ENCODE results near the gene KRTAP10-4.

KRTAP10-4 gene

GRCh38 chr21:44615911-44616590 lies 42.5 kb downstream of the KRTAP10-4 start:
- Histone ChIP-seq H3K4me1 (no peaks in the 10 kb centered on the region), H3K4me3 (ENCODE audit: low read depth, low read length) (no peak overlapping the region), H3K36me3 (no peaks in the 10 kb centered on the region), H3K27me3 (peaks cover 11% of the 10 kb centered on the region), H3K9me3 (no peaks in the 10 kb centered on the region)
- no peak for DNase-seq
- TF ChIP-seq CTCF (IDR thresholded peaks at IDR 0.05; ENCODE audit: low read depth, low read length): no peak

DNA sequence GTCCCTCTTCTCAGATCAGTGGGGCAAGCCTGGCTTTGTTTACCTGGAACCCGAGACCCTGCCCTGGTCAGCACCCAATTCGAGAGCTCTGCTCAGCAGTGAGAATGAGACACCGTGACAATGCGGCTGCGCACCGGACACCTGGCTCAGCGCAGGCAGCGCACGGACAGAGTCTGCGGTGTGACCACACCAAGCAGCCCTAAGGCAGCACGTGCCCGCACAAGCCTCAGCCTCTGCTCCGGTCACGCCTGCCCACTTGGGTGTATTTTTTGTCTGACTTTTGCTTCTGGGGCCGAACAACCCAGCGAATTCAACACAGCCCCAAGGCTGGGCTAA lies 43.0 kb downstream of the KRTAP10-4 start:
- Histone ChIP-seq H3K4me3 (ENCODE audit: low read depth, low read length) (no peak overlapping the region), H3K9me3 (no peaks in the 10 kb centered on the region), H3K27me3 (peaks cover 11% of the 10 kb centered on the region), H3K4me1 (no peaks in the 10 kb centered on the region), H3K36me3 (no peaks in the 10 kb centered on the region)
- DNase-seq: no peak
- TF ChIP-seq CTCF (IDR thresholded peaks at IDR 0.05; ENCODE audit: low read depth, low read length): no peak

GRCh38 chr21:44617071-44617501 lies 43.6 kb downstream of the KRTAP10-4 start:
- Histone ChIP-seq H3K27me3 (peaks cover 11% of the 10 kb centered on the region), H3K4me3 (ENCODE audit: low read depth, low read length) (no peak overlapping the region), H3K36me3 (no peaks in the 10 kb centered on the region), H3K9me3 (no peaks in the 10 kb centered on the region), H3K4me1 (no peaks in the 10 kb centered on the region)
- TF ChIP-seq CTCF (IDR thresholded peaks at IDR 0.05; ENCODE audit: low read depth, low read length): no peak
- no peak for DNase-seq

GRCh38 chr21:44618504-44618903 lies 45.0 kb downstream of the KRTAP10-4 start:
- peaks cover 11% of the 10 kb centered on the region for H3K27me3 ChIP-seq
- no peaks in the 10 kb centered on the region for H3K4me1 ChIP-seq
- no peaks in the 10 kb centered on the region for H3K36me3 ChIP-seq
- H3K9me3 ChIP-seq: no peaks in the 10 kb centered on the region
- H3K4me3 ChIP-seq (ENCODE audit: low read depth, low read length): no peak overlapping the region
- peak; percentile 10; the same call in 1 of the 2 replicates for TF ChIP-seq CTCF (IDR thresholded peaks at IDR 0.05; ENCODE audit: low read depth, low read length)
- DNase-seq: no peak

- H3K4me1 ChIP-seq: no peaks in the 10 kb centered on the region
- H3K36me3 ChIP-seq: no peaks in the 10 kb centered on the region
- H3K27me3 ChIP-seq: peaks cover 11% of the 10 kb centered on the region
- DNase-seq: no peak
- H3K4me3 ChIP-seq (ENCODE audit: low read depth, low read length): no peak overlapping the region
- TF ChIP-seq CTCF (IDR thresholded peaks at IDR 0.05; ENCODE audit: low read depth, low read length): no peak
- H3K9me3 ChIP-seq: no peaks in the 10 kb centered on the region
Measured at GRCh38 chr21:44618909-44619308, 45.4 kb downstream of the KRTAP10-4 start.

GRCh38 chr21:44619886-44620285 lies 46.4 kb downstream of the KRTAP10-4 start:
- Histone ChIP-seq H3K4me3 (ENCODE audit: low read depth, low read length) (no peak overlapping the region), H3K9me3 (no peaks in the 10 kb centered on the region; the same call in 1 of the 2 replicates), H3K4me1 (no peaks in the 10 kb centered on the region), H3K36me3 (no peaks in the 10 kb centered on the region), H3K27me3 (peaks cover 11% of the 10 kb centered on the region)
- no peak for DNase-seq
- TF ChIP-seq CTCF (IDR thresholded peaks at IDR 0.05; ENCODE audit: low read depth, low read length): no peak
